C4-2B (cell line): ENCODE data around the gene KCTD7.
"Not testable (repeated sequence)": the region's sequence is repeated elsewhere in the genome, so short reads cannot be mapped to it uniquely, and the experiment has no call there.

Experiments
- CTCF ChIP-seq: fragments of 450-650 bp; conservative IDR thresholded peaks from 2 replicates; pipeline ENCODE4 v1.5.1; 2017; ENCODE audit warnings: mild to moderate bottlenecking
- ZFX ChIP-seq: fragments of 450-650 bp; IDR thresholded peaks from 2 replicates; pipeline ENCODE4 v1.6.1; 2017

- not testable (repeated sequence) for TF ChIP-seq CTCF, ZFX
Measured at GRCh38 chr7:66687672-66688071, 59.0 kb downstream of the KCTD7 start.
